ENCODE data around the gene A1CF.

The A1CF gene

GRCh38 chr10:50855461-50855860 is 30.0 kb downstream of the A1CF start:
- Histone ChIP-seq H3K79me2 (ENCODE audit: control insufficient read depth, low read length) (no peaks in the 10 kb centered on the region), H3K4me2 (ENCODE audit: low read length) (no peak overlapping the region), H3K9me2 (replicated peaks; ENCODE audit: control insufficient read depth, low read length) (no peaks in the 10 kb centered on the region), H3F3A (ENCODE audit: control insufficient read depth, insufficient read depth) (no peaks in the 10 kb centered on the region), H4K20me1 (ENCODE audit: control insufficient read depth, insufficient read depth, low read depth, low read length) (no peaks in the 10 kb centered on the region), H3K4me3 (ENCODE audit: low read length) (no peak overlapping the region), H3K4me1 (ENCODE audit: control insufficient read depth, low read length) (no peaks in the 10 kb centered on the region), H3K27ac (ENCODE audit: low read depth, low read length) (no peak overlapping the region), H3K36me3 (ENCODE audit: control insufficient read depth, low read length) (no peaks in the 10 kb centered on the region), H3K9me3 (ENCODE audit: control insufficient read depth, insufficient read depth, low read length) (no peaks in the 10 kb centered on the region), H3K27me3 (ENCODE audit: control insufficient read depth, low read length) (peaks cover 5% of the 10 kb centered on the region; the same call in 1 of the 2 replicates)
- no peak for TF ChIP-seq CTCF (IDR thresholded peaks at IDR 0.05; ENCODE audit: low read depth, low read length, poor library complexity, severe bottlenecking)
- no peak for TF ChIP-seq EZH2phosphoT487 (IDR thresholded peaks at IDR 0.05; ENCODE audit: borderline replicate concordance, low read length)

GRCh38 chr10:50855015-50855414 is 30.4 kb downstream of the A1CF start:
- no peak overlapping the region for H3K4me3 ChIP-seq (ENCODE audit: low read length)
- no peaks in the 10 kb centered on the region for H3K79me2 ChIP-seq (ENCODE audit: control insufficient read depth, low read length)
- H3K4me2 ChIP-seq (ENCODE audit: low read length) = no peak overlapping the region
- no peak overlapping the region for H3K27ac ChIP-seq (ENCODE audit: low read depth, low read length)
- no peaks in the 10 kb centered on the region for H4K20me1 ChIP-seq (ENCODE audit: control insufficient read depth, insufficient read depth, low read depth, low read length)
- TF ChIP-seq CTCF (IDR thresholded peaks at IDR 0.05; ENCODE audit: low read depth, low read length, poor library complexity, severe bottlenecking) = no peak
- no peak for TF ChIP-seq EZH2phosphoT487 (IDR thresholded peaks at IDR 0.05; ENCODE audit: borderline replicate concordance, low read length)
- no peaks in the 10 kb centered on the region for H3K36me3 ChIP-seq (ENCODE audit: control insufficient read depth, low read length)
- peaks cover 5% of the 10 kb centered on the region; the same call in 1 of the 2 replicates for H3K27me3 ChIP-seq (ENCODE audit: control insufficient read depth, low read length)
- no peaks in the 10 kb centered on the region for H3K4me1 ChIP-seq (ENCODE audit: control insufficient read depth, low read length)
- no peaks in the 10 kb centered on the region for H3F3A ChIP-seq (ENCODE audit: control insufficient read depth, insufficient read depth)
- H3K9me3 ChIP-seq (ENCODE audit: control insufficient read depth, insufficient read depth, low read length) = no peaks in the 10 kb centered on the region
- H3K9me2 ChIP-seq (replicated peaks; ENCODE audit: control insufficient read depth, low read length) = no peaks in the 10 kb centered on the region

GRCh38 chr10:50853557-50853956 is 31.9 kb downstream of the A1CF start:
- TF ChIP-seq CTCF (IDR thresholded peaks at IDR 0.05; ENCODE audit: low read depth, low read length, poor library complexity, severe bottlenecking) (no peak), EZH2phosphoT487 (IDR thresholded peaks at IDR 0.05; ENCODE audit: borderline replicate concordance, low read length) (no peak)
- Histone ChIP-seq H4K20me1 (ENCODE audit: control insufficient read depth, insufficient read depth, low read depth, low read length) (no peaks in the 10 kb centered on the region), H3K4me1 (ENCODE audit: control insufficient read depth, low read length) (no peaks in the 10 kb centered on the region), H3K4me3 (ENCODE audit: low read length) (no peak overlapping the region), H3F3A (ENCODE audit: control insufficient read depth, insufficient read depth) (no peaks in the 10 kb centered on the region), H3K27me3 (ENCODE audit: control insufficient read depth, low read length) (peaks cover 5% of the 10 kb centered on the region; the same call in 1 of the 2 replicates), H3K27ac (ENCODE audit: low read depth, low read length) (no peak overlapping the region), H3K9me3 (ENCODE audit: control insufficient read depth, insufficient read depth, low read length) (no peaks in the 10 kb centered on the region), H3K4me2 (ENCODE audit: low read length) (no peak overlapping the region), H3K79me2 (ENCODE audit: control insufficient read depth, low read length) (no peaks in the 10 kb centered on the region), H3K36me3 (ENCODE audit: control insufficient read depth, low read length) (no peaks in the 10 kb centered on the region), H3K9me2 (replicated peaks; ENCODE audit: control insufficient read depth, low read length) (no peaks in the 10 kb centered on the region)

All from DOHH2 (cell line).